ENCODE measurements around the gene GRWD1.

The GRWD1 gene

DNA sequence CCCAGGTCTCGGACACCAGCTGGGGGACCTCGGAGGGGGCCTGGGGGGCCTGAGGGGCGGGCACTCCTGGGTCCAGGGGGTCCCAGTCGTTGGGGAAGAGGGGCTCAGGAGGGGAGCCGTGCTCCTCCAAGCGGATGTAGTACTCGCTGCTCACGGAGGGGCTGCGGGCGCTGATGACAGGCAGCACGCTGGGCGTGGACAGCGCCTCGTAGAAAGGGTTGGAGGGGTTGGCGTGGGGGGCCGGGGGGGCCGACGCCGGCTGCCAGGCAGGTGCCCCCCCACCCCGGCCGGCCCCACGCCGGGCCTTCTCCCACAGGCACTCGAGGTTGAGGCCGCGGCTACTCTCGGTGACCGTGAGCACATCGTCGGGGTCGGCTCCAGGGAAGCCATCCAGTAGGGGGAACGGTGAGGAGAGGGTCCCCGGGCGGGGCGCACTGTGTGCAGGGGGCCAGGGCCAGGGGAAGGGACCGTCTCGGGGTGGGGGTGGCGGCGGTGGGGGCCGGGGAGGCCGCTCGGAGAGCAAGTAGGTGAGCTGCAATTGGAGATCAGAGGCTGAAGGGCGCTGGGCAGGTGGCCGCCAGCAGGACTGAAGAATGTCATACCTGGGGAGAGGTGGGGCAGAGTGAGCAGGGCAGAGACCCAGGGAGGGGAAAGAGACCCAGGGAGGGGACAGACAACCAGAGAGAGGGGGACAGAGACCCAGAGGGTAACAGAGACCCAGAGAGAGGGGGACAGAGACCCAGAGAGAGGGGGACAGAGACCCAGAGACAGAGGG is 53.7 kb downstream of the GRWD1 start:
- DNase-seq = no peak

DNA sequence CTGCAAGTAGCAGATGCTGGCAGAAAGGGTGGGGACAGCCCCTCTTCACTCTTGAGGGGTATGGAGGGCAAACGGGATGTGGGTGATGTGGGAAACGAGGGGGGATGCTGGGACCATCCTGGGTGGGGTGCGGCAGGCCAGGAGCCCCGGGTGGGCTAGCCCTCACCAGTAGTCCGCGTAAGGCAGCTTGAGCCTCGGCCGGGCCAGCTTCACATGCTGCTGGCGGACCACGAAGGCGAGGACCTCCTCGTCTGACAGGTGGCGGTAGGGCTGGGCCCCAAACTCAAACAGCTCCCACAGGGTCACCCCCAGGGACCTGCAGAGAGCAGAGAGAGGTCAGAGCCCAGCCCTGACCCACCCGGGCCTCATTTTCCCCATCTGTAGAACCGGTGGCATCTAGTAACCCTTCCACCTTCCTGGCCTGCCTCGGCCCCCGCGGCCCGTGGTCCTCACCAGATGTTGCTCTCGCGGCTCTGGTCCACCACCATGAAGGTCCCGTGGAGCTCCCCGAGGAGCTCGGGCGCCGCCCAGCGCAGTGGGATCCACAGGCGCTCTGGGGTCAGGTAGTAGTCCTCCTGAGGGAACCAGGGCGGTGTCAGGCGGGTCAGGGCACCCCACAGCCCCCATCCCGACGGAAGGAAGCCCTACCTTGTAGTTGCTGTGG is 55.2 kb downstream of the GRWD1 start:
- DNase-seq = no peak

DNA sequence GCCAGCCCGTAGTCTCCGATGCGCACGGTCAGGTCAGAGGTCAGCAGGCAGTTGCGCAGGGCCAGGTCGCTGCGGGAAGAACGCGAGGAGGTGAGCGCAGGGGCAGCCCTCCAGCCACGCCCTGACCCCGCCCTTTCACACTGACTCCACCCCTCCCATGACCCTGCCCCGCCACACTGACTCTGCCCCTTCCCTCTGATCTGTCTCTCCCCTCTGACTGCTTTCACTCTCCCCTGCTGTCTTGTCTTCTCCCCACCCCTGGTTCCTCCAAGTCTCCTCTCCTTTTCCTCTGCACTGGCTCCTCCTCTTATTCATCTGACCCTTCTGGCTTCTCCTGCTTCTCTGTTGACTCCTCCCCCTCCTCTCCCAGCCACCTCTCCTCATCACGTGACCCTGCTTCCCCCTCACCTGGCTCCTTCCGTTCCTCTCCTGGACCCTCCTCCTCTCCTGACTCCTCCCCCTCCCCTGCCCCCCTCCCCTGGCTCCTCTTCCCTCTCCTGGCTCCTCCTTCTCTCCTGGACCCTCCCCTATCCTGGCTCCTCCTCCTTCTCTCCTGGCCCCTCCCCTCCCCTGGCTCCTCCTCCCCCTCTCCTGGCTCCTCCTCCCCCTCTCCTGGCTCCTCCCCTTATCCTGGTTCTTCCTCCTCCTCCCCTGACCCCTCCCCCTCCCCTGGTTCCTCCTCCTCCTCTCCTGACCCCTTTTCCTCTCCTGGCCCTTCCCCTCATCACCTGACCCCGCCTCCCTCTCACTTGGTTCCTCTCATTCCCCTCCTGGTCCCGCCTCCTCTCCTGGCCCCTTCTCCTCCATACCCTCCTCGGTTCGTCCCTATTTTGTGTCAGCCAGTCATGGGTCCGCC is 55.9 kb downstream of the GRWD1 start:
- peak; percentile 70 for DNase-seq

DNA sequence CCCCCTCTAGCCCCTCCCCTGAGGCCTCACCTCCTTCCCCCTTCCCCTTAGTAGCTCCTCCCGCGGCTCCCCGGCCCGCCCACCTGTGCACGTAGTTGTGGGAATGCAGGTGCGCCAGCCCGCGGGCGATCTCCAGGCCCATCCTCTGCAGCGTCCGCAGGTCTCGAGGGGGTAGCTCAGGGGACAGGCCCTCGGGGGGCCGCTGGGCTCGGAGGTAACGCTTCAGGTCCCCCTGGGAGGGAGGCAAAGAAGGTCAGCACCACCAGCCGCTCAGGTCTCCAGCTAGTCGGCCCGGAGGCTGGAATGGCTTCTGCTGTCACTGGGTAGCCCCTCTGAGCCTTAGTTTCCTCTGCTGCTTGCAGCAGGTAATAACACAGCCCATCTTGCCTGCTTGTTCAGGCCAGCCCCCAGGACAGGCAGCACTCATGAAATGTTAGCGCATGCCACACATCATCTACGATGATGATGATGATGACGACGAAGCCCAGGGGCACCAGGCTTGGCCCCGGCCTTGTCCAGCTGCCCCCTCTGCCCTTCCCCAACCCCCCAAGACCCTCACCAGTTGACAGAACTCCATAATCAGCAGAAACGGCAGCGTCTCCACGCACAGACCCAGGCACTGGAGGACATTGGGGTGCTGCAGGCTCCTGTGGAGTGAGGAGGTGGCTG is 56.7 kb downstream of the GRWD1 start:
- DNase-seq = no peak

DNA sequence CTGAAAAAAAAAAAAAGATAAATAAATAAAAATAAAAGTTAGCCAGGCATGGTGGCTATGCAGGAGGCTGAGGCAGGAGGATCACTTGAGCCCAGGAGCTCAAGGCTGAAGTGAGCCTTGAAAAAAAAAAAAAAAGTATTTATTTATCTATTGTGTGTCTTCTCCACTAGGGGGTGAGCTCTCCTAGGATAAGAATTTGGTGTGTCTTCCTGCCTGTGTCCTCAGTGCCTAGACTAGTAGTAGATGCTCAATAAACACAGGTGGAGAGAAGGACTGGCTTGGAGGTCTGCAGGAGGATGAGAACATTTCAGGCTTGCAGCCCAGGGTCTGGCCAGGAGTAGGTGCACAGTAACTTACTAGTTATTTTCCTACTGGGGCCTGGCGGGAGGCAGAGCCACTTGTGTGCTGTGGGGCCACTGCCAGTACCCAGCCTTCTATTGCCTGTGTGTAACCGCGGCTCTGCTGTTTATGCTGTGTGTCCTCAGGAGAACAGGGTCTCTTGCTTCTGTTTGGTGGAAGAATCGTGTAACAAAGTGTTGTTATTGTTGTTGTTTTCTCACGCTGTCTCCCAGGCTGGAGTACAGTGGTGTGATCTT is 60.5 kb downstream of the GRWD1 start:
- no peak for DNase-seq

All from activated naive CD4-positive, alpha-beta T cell treated with Interleukin-2 at 50 U/mL for 16 hours (primary cell).